Stimulated activated CD4-positive, alpha-beta T cell treated with anti-CD3 and anti-CD28 coated beads, Interleukin-1b, Interleukin-23, amount 100 ng/mL, for 4 hours (primary cell): ENCODE results near the gene MED20.
"Not testable (repeated sequence)": the region's sequence is repeated elsewhere in the genome, so short reads cannot be mapped to it uniquely, and the experiment has no call there.

Experiments used
- DNase-seq, 2 donors: peaks; one replicate each; pipeline ENCODE4 v3.0.0-alpha.2; 2020; ENCODE audit warnings: low read depth in 2 of 2

Gene MED20

GRCh38 chr6:41920921-41921711, at the start of gene MED20, which contains the start of gene BYSL:
MED20 (minus strand) TSS chr6:41921139; CDS start chr6:41921018, 121 bp downstream.
BYSL (plus strand) TSS chr6:41921499; CDS start chr6:41921563, 64 bp downstream.
- peak; percentile 93 to 97 for DNase-seq

GRCh38 chr6:41970436-41970846, 49.5 kb upstream of the MED20 start:
- DNase-seq = peak; percentile 41 to 51

GRCh38 chr6:41967312-41968287, 46.7 kb upstream of the MED20 start:
- no peak for DNase-seq

- no peak for DNase-seq
These were observed 46.0 kb upstream of the MED20 start for GRCh38 chr6:41966961-41967311.

- DNase-seq = no peak
These were observed 45.4 kb upstream of the MED20 start for GRCh38 chr6:41966214-41966920.

GRCh38 chr6:41965429-41966213, 44.7 kb upstream of the MED20 start:
- DNase-seq = no peak

- no peak for DNase-seq
These were observed 43.4 kb upstream of the MED20 start for GRCh38 chr6:41964201-41964887.

- DNase-seq = no peak
These were observed 42.4 kb upstream of the MED20 start for GRCh38 chr6:41963371-41963770.

- no peak for DNase-seq
These were observed 39.1 kb upstream of the MED20 start for GRCh38 chr6:41960028-41960427.

GRCh38 chr6:41958022-41958856, 37.3 kb upstream of the MED20 start:
- no peak for DNase-seq

GRCh38 chr6:41957117-41957516, 36.2 kb upstream of the MED20 start:
- DNase-seq = no peak

GRCh38 chr6:41955412-41955811, 34.5 kb upstream of the MED20 start:
- no peak for DNase-seq

- no peak for DNase-seq
These were observed 33.7 kb upstream of the MED20 start for GRCh38 chr6:41954668-41955067.

- DNase-seq = no peak
These were observed 26.8 kb upstream of the MED20 start for GRCh38 chr6:41947581-41948220.

GRCh38 chr6:41943456-41943855, 22.5 kb upstream of the MED20 start:
- DNase-seq = no peak

GRCh38 chr6:41942882-41943281, 21.9 kb upstream of the MED20 start:
- DNase-seq = not testable (repeated sequence)

- no peak for DNase-seq
These were observed 21.3 kb upstream of the MED20 start for GRCh38 chr6:41942067-41942851.
